ENCODE measurements around the gene PAQR9. TPM values are rescaled to one million over a fixed set of nuclear protein-coding genes. Genes with fewer than 3 reads are reported as not detected.
"Not testable (repeated sequence)": the region's sequence is repeated elsewhere in the genome, so short reads cannot be mapped to it uniquely, and the experiment has no call there.

PAQR9 gene
- total RNA-seq, 1 donor from 2014 or later = not detected

- ATAC-seq (no peak), DNase-seq (no peak)
- Histone ChIP-seq H3K36me3 (no peaks in the 10 kb centered on the region), H3K27me3 (no peaks in the 10 kb centered on the region), H3K4me1 (peaks cover 14% of the 10 kb centered on the region), H3K27ac (no peak overlapping the region), H3K9me3 (no peaks in the 10 kb centered on the region), H3K4me3 (no peak overlapping the region)
- intact Hi-C loops (cut with DNase I) = no loop called here
- TF ChIP-seq CTCF (IDR thresholded peaks at IDR 0.05) = no peak
Observed at GRCh38 chr3:142998439-142998838, 35.0 kb upstream of the PAQR9 start.

- peaks cover 5% of the 10 kb centered on the region for H3K4me1 ChIP-seq
- intact Hi-C loops (cut with DNase I) = no loop called here
- DNase-seq = no peak
Observed at GRCh38 chr3:142997330-142997729, 33.9 kb upstream of the PAQR9 start.

GRCh38 chr3:142993958-142994442 is 30.5 kb upstream of the PAQR9 start:
- ATAC-seq (peak; percentile 92), DNase-seq (no peak)
- intact Hi-C loops (cut with DNase I) = no loop called here
- H3K27ac ChIP-seq = no peak overlapping the region
- peak; percentile 69 for TF ChIP-seq CTCF (IDR thresholded peaks at IDR 0.05)
- no peaks in the 10 kb centered on the region for H3K27me3 ChIP-seq
- no peaks in the 10 kb centered on the region for H3K9me3 ChIP-seq
- no peaks in the 10 kb centered on the region for H3K36me3 ChIP-seq
- H3K4me3 ChIP-seq = no peak overlapping the region
- no peaks in the 10 kb centered on the region for H3K4me1 ChIP-seq

More at GRCh38 chr3:142997330-142997729, 33.9 kb upstream of the PAQR9 start:
- ATAC-seq = no peak
- no peak overlapping the region for H3K4me3 ChIP-seq
- H3K9me3 ChIP-seq = no peaks in the 10 kb centered on the region
- no peaks in the 10 kb centered on the region for H3K36me3 ChIP-seq
- no peak for TF ChIP-seq CTCF (IDR thresholded peaks at IDR 0.05)
- no peak overlapping the region for H3K27ac ChIP-seq
- no peaks in the 10 kb centered on the region for H3K27me3 ChIP-seq

GRCh38 chr3:142992323-142992722 is 28.8 kb upstream of the PAQR9 start:
- Histone ChIP-seq H3K4me3 (no peak overlapping the region), H3K9me3 (no peaks in the 10 kb centered on the region), H3K36me3 (no peaks in the 10 kb centered on the region), H3K27ac (no peak overlapping the region), H3K4me1 (no peaks in the 10 kb centered on the region), H3K27me3 (no peaks in the 10 kb centered on the region)
- intact Hi-C loops (cut with DNase I) = no loop called here
- no peak for TF ChIP-seq CTCF (IDR thresholded peaks at IDR 0.05)
- DNase-seq (no peak), ATAC-seq (no peak)

GRCh38 chr3:142990721-142991120 is 27.2 kb upstream of the PAQR9 start:
- no peaks in the 10 kb centered on the region for H3K36me3 ChIP-seq
- H3K4me1 ChIP-seq = no peaks in the 10 kb centered on the region
- H3K4me3 ChIP-seq = no peak overlapping the region
- TF ChIP-seq CTCF (IDR thresholded peaks at IDR 0.05) = no peak
- H3K27me3 ChIP-seq = no peaks in the 10 kb centered on the region
- no peak overlapping the region for H3K27ac ChIP-seq
- intact Hi-C loops (cut with DNase I) = no loop called here
- no peaks in the 10 kb centered on the region for H3K9me3 ChIP-seq
- ATAC-seq = no peak
- no peak for DNase-seq

- not testable (repeated sequence) for DNase-seq, ATAC-seq
- intact Hi-C loops (cut with DNase I) = loop anchor here (10.0 kb wide), 1 partner anchor 404 kb away; no protein-coding TSS in a partner anchor
Observed at GRCh38 chr3:142988826-142989225, 25.4 kb upstream of the PAQR9 start.

GRCh38 chr3:142988221-142988620 is 24.7 kb upstream of the PAQR9 start:
- H3K27me3 ChIP-seq, DNase-seq, H3K9me3 ChIP-seq, H3K4me3 ChIP-seq, ATAC-seq, H3K36me3 ChIP-seq, H3K27ac ChIP-seq, H3K4me1 ChIP-seq: not testable (repeated sequence)
- intact Hi-C loops (cut with DNase I) = loop anchor here (10.0 kb wide), 1 partner anchor 403 kb away; no protein-coding TSS in a partner anchor

More at GRCh38 chr3:142988826-142989225, 25.4 kb upstream of the PAQR9 start:
- not testable (repeated sequence) for H3K27me3 ChIP-seq, H3K4me3 ChIP-seq, H3K9me3 ChIP-seq, H3K36me3 ChIP-seq, H3K4me1 ChIP-seq, H3K27ac ChIP-seq

All from upper lobe of right lung (tissue), 1 donor.